Measurements from ENCODE around the gene PFKL.
"Not testable (repeated sequence)": the region's sequence is repeated elsewhere in the genome, so short reads cannot be mapped to it uniquely, and the experiment has no call there.

The PFKL gene

GRCh38 chr21:44329086-44329889 is 29.4 kb downstream of the PFKL start:
- DNase-seq: no peak

GRCh38 chr21:44329971-44330681 is 30.3 kb downstream of the PFKL start:
- DNase-seq: no peak

- no peak for DNase-seq
These were observed 30.8 kb downstream of the PFKL start for GRCh38 chr21:44330698-44331097.

- DNase-seq: no peak
These were observed 31.4 kb downstream of the PFKL start for GRCh38 chr21:44331209-44331608.

- DNase-seq: no peak
These were observed 31.9 kb downstream of the PFKL start for GRCh38 chr21:44331650-44332307.

GRCh38 chr21:44332383-44332782 is 32.5 kb downstream of the PFKL start:
- no peak for DNase-seq

- DNase-seq: no peak
These were observed 33.1 kb downstream of the PFKL start for GRCh38 chr21:44332965-44333364.

DNA sequence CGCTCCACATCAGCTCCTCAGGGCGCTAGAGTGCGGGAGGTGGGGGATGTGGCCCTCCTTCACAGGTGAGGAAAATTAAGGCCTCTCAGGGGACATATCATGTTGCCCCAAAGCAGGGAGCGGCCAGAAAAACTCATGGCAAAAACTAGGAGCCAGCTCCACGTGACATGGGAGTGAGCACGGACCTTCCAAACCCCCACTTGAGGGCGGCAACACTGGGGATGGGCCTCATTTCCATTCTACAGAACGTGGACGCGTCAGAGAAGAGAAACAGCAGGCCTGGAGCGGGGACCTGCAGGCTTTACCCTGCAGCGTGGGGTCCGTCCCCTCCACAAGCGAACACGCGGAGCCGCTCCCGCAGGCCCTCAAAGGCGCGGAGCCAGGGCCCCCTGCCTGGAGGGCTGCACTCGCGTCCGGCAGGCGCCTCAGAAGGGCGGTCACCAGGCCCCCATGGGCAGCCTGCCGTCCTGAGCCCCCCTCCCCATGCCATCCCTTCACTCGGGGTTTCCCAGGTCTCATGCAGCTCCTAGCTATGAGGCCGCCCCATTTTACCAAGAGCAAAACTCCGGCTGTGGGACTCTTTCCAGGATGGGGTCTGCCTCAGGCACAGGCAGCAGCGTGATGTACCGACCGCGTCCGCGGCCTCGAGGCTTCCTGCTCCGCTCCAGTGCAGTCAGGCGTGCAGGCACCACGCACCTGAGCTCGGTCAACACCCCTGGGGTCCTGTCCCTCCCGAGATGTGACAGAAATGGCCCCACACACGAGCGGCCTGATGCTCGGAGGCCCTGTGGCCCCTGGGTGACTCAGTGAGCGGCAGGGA is 33.9 kb downstream of the PFKL start:
- DNase-seq: no peak

DNA sequence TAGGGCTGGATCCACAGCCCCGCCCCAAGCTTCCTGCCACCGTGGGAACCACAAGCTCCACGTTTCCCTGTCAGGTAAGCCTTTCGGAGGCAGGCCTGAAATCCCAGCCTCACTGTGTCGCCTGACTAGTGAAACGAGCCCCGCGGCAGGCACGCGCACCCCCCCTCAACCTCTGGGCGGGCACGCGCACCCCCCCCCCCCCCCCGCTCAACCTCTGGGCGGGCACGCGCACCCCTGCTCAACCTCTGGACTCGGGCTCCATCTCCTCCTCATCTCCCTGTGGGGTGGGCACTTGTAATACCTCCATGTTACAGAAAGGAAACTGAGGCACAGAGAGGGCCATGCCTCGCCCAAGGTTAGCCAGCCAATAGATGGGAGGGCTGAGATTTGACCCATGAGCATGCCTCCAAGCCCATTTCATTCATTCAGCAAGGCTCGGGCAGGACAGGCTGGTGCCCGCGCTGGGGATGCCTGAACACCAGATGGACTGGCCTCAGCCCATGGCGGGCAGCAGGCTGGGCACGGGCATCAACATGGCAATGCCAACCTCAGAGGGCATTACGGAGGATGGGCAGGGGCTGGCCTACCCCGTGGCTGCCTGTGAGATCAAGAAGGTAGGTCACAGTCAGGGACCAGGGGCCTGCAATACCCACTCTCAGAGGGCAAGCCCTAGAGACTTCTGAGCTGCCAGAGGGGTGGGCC is 34.6 kb downstream of the PFKL start:
- no peak for DNase-seq

DNA sequence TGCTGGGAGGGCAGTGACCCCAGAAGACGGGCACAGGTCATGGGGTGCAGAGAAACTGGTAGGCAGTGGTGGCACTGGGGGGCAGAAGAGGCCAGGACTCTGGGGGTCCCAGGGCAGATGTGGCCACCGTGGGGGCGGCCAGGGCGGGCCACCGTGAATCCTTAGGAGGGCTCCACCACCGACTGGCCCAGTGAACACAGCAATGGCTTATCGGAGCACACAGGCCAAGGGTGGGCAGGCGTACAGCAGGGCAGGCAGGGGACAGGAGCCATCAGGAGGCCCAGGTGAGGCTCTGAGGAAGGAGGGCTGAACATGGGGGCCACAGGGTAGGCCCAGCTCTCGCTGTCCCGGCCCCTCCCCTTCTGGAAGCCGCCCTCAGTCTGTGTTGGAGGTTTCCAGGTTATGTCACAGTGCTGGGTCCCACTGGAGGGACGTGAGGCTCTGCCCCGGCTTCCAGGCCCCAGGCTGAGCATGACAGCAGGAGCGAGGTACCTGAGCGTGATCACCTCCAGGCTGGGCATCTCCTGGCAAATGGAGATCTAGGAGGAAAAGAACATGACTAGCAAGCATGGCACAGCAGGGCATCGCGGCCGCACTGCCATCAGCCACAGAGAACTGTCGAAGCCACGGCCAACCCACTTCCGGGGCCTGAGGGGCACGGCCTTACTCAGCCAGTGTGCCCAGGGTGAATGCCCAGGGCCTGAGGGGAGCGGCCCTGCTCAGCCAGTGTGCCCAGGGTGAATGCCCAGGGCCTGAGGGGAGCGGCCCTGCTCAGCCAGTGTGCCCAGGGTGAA is 35.6 kb downstream of the PFKL start:
- DNase-seq: no peak

- no peak for DNase-seq
These were observed 37.6 kb downstream of the PFKL start for GRCh38 chr21:44337449-44337848.

GRCh38 chr21:44337941-44338895 is 38.4 kb downstream of the PFKL start:
- DNase-seq: no peak

GRCh38 chr21:44338971-44339910 is 39.4 kb downstream of the PFKL start, which contains the start of gene CFAP410:
Gene CFAP410, minus strand, starts transcription at chr21:44339390. Its CDS starts 196 bp downstream, at chr21:44339194.
- DNase-seq: peak; percentile 83

GRCh38 chr21:44341726-44342458 is 42.0 kb downstream of the PFKL start:
- DNase-seq: not testable (repeated sequence)

GRCh38 chr21:44342981-44343380 is 43.1 kb downstream of the PFKL start:
- DNase-seq: not testable (repeated sequence)

DNA sequence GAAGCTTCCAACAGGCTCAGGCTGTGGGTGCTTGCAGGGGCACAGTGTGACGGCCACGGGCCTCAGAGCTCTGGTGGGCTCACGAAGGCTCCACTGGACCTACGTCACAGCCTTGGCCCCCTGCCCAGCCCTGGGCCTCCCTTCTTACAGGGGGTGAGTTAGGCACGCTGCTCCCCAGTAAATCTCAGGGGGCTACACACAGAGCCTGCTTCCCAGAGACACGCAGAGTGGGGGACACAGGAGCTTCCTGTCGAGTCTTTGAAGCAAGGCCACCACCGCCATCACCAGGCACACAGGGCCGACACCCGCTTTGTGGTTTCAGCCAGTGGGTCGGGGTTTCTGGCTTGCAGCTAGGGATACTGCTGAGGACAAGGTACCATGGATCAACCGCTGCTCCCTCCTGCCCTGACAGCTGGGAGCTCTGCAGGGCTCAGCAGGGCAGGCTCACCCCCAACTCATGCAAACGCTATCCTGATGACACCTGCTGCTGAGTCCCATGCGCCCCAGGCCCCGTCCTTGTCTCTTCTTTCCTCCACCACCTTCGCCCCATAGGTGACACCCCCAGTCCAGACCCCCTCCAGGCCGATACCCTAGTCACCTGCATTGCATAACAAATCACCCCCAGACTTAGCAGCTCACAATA is 44.8 kb downstream of the PFKL start:
- no peak for DNase-seq

- DNase-seq: no peak
These were observed 45.6 kb downstream of the PFKL start for GRCh38 chr21:44345495-44345894.
